Epithelial cell of esophagus (primary cell): ENCODE data around the gene LINS1.

Source experiments
- DNase-seq: peaks from one replicate; pipeline ENCODE4 v3.0.0; 2010; ENCODE audit warnings: low read depth
- H3K4me3 ChIP-seq: 2 replicates; pipeline ENCODE4 v1.5.1; 2011; ENCODE audit warnings: mild to moderate bottlenecking, low read length, control low read depth
- TF ChIP-seq, protein P1 (sequence below): IDR thresholded peaks from 2 replicates; pipeline ENCODE4 v1.5.1; 2011; ENCODE audit warnings: low read depth, mild to moderate bottlenecking, low read length, control low read depth, inconsistent platforms; ENCODE audit not compliant: insufficient read depth; ENCODE audit errors: missing control alignments

Gene LINS1

DNA sequence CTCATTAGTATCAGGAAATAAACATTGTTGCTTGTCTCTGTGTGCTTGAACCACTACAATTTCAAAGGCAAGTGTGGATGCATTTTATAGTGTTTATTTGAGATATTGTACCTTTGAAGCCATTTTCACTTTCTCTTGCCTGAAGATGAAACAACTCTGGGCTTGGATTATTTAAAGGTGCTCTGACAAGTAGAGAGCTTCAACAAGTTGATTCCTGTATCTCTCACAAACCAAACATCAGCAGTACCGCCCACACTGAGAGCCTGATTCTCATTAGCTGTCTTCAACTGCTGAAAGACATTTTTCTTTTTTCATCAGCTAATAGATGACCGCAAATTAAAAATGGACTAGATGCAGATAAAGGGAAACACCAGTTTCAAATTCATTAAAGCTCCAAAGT, 72.4 kb downstream of the LINS1 start:
- H3K4me3 ChIP-seq = peak overlapping the region; percentile 17
- TF ChIP-seq, protein P1, sequence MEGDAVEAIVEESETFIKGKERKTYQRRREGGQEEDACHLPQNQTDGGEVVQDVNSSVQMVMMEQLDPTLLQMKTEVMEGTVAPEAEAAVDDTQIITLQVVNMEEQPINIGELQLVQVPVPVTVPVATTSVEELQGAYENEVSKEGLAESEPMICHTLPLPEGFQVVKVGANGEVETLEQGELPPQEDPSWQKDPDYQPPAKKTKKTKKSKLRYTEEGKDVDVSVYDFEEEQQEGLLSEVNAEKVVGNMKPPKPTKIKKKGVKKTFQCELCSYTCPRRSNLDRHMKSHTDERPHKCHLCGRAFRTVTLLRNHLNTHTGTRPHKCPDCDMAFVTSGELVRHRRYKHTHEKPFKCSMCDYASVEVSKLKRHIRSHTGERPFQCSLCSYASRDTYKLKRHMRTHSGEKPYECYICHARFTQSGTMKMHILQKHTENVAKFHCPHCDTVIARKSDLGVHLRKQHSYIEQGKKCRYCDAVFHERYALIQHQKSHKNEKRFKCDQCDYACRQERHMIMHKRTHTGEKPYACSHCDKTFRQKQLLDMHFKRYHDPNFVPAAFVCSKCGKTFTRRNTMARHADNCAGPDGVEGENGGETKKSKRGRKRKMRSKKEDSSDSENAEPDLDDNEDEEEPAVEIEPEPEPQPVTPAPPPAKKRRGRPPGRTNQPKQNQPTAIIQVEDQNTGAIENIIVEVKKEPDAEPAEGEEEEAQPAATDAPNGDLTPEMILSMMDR = no peak
- DNase-seq = peak; percentile 82

GRCh38 chr15:100528833-100529428, 73.1 kb downstream of the LINS1 start, which contains the start of gene CERS3:
CERS3 (minus strand) TSS chr15:100528950; CDS start chr15:100501849, 27,101 bp downstream.
- DNase-seq = peak; percentile 91
- H3K4me3 ChIP-seq = peak within 1 kb of the TSS; percentile 56
- TF ChIP-seq, protein P1 = no peak

DNA sequence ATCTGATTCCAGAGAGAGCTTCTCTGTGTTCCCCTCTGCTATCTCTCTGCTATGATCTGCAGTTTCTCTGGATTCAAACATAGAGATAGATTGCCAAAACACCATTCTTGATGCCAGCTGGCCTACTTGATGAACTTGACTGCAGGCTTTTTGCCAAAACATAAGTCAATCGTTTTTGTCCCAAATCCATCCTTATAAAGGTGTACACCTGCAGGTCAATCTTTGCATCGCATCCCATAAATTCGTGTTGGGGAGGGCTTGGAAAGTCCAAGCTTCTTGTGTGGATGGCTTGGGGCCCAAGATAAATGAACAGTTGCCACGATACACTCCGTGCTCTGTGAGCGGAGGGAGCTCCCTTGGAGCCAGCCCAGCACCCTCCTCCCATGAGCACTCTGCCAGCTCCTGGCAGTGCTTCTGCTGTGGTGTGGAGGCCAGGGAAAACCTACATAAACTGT, 75.9 kb downstream of the LINS1 start:
- TF ChIP-seq, protein P1 = no peak
- DNase-seq = no peak
- no peak overlapping the region for H3K4me3 ChIP-seq

DNA sequence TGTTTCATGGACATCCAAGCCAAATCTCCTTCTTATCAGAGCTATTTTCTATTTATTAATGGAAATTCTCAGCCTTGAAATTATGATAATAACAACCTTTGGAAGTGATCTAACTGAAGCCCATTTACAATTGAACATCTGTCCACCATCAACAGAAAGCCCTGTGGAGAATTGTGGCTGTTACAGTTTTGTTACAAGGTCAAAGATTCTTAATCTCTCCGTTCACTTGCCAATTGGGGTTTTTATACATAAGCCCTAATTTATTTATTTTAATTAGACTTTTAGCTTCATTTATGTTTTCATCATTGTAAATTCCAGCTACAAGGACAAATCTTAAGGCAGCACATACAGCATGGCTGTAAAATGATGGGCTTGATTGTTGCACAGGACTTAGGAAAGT, 76.5 kb downstream of the LINS1 start:
- TF ChIP-seq, protein P1 = no peak
- DNase-seq = no peak
- H3K4me3 ChIP-seq = no peak overlapping the region

GRCh38 chr15:100524326-100524725, 77.7 kb downstream of the LINS1 start:
- no peak for DNase-seq
- H3K4me3 ChIP-seq = no peak overlapping the region
- TF ChIP-seq, protein P1 = no peak

DNA sequence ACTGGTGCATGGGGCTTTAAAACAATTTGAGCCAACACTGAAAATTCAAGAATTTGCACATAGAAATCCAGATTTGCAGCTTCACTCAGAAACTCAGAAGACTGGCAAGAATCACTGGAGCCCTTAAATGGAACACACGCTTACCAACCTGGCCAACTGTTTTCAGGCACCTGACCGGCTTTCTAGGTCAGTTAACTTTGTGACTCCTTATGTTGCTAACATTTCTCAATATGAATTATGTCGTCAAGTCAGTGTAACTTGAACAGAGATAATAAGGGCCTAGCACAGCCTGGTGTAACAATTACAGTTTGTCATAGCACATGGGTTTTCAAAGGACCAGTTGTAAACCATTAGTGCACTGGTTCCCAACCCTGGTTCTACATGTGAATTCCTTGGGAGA, 80.1 kb downstream of the LINS1 start:
- TF ChIP-seq, protein P1 = no peak
- DNase-seq = no peak
- no peak overlapping the region for H3K4me3 ChIP-seq
